ENCODE results near the gene CENATAC.

Gene CENATAC

DNA sequence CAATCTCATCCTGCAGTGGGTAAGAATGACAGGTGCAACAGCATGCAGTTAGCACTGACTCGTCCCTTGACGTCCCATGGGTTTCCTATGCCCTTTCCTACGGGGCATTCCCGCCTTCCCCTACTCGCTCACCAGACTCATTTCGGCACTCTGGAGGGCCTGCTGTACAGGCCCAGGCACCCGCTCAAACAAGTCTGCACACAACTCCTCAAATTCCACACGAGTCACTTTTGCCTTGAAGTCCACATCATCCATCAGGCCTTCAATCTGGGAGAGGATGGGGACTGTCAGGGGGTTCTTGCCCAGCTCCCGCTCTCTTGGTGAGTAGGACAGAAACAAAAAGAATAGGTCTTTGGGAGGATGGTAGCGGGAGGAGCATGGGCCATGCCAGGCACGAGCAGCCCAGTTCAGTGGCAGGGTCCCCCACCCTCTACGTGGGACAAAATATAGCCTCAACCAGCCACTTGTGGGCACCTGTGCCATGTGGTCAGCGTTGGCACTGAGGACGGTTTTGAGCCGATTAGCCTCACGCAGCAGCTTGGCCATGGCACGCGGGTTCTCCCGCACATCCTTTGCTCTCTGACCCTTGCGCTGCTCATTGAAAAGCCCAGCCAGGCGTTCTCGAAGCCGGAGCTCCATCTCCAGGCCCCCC, 54.4 kb downstream of the CENATAC start:
- Histone ChIP-seq H3K79me1 (replicated peaks; ENCODE audit: low read length, poor library complexity, severe bottlenecking) (peaks cover 46% of the 10 kb centered on the region), H3K36me3 (ENCODE audit: control insufficient read depth in 1 of 2, insufficient read depth in 2 of 2, low read depth in 1 of 2, low read length in 2 of 2) (peaks cover 72 to 83% of the 10 kb centered on the region in 2 experiments), H3K27ac (ENCODE audit: low read length, poor library complexity, severe bottlenecking) (no peak overlapping the region), H4K8ac (ENCODE audit: low read length) (no peak overlapping the region), H3K4ac (ENCODE audit: low read depth in 1 of 2, low read length in 2 of 2) (no peak overlapping the region), H2BK5ac (ENCODE audit: low read depth, low read length, poor library complexity, severe bottlenecking) (no peak overlapping the region), H3K23ac (ENCODE audit: low read length in 2 of 2) (no peak overlapping the region), H3K4me1 (ENCODE audit: control insufficient read depth, insufficient read depth, low read depth, low read length) (peaks cover 10% of the 10 kb centered on the region), H3K9ac (ENCODE audit: low read length) (no peak overlapping the region), H3K14ac (ENCODE audit: low read length in 2 of 2) (no peak overlapping the region), H3K27me3 (ENCODE audit: control insufficient read depth in 1 of 2, insufficient read depth in 1 of 2, low read length in 2 of 2) (no peaks in the 10 kb centered on the region), H2BK15ac (ENCODE audit: low read depth, poor library complexity, severe bottlenecking) (no peak overlapping the region), H2BK120ac (ENCODE audit: low read depth, low read length) (no peak overlapping the region), H3K4me2 (ENCODE audit: low read length, poor library complexity, severe bottlenecking) (no peak overlapping the region), H2AFZ (ENCODE audit: low read depth, low read length) (no peak overlapping the region), H2BK12ac (ENCODE audit: low read length in 2 of 2) (no peak overlapping the region), H4K91ac (ENCODE audit: low read length) (no peak overlapping the region), H2AK5ac (ENCODE audit: low read length, severe bottlenecking) (no peak overlapping the region), H3K9me3 (ENCODE audit: control insufficient read depth, low read length) (no peaks in the 10 kb centered on the region), H3K18ac (ENCODE audit: low read depth in 1 of 2, low read length in 2 of 2) (no peak overlapping the region), H3K4me3 (ENCODE audit: insufficient read depth in 1 of 2, low read depth in 1 of 2, low read length in 2 of 2) (no peak overlapping the region)
- DNase-seq: no peak
- WGBS: 97% methylated on average over 22 of the region's 23 CpGs

GRCh38 chr11:119054418-119054817, 56.5 kb downstream of the CENATAC start:
- Histone ChIP-seq H2AFZ (ENCODE audit: low read depth, low read length) (no peak overlapping the region), H4K8ac (ENCODE audit: low read length) (no peak overlapping the region), H3K4ac (ENCODE audit: low read depth in 1 of 2, low read length in 2 of 2) (no peak overlapping the region), H2BK120ac (ENCODE audit: low read depth, low read length) (no peak overlapping the region), H3K27me3 (ENCODE audit: control insufficient read depth in 1 of 2, insufficient read depth in 1 of 2, low read length in 2 of 2) (no peaks in the 10 kb centered on the region), H2BK5ac (ENCODE audit: low read depth, low read length, poor library complexity, severe bottlenecking) (no peak overlapping the region), H2AK5ac (ENCODE audit: low read length, severe bottlenecking) (no peak overlapping the region), H4K91ac (ENCODE audit: low read length) (no peak overlapping the region), H3K9me3 (ENCODE audit: control insufficient read depth, low read length) (no peaks in the 10 kb centered on the region), H3K18ac (ENCODE audit: low read depth in 1 of 2, low read length in 2 of 2) (no peak overlapping the region), H2BK12ac (ENCODE audit: low read length in 2 of 2) (no peak overlapping the region), H3K4me2 (ENCODE audit: low read length, poor library complexity, severe bottlenecking) (no peak overlapping the region), H3K4me1 (ENCODE audit: control insufficient read depth, insufficient read depth, low read depth, low read length) (peaks cover 15% of the 10 kb centered on the region), H3K36me3 (ENCODE audit: control insufficient read depth in 1 of 2, insufficient read depth in 2 of 2, low read depth in 1 of 2, low read length in 2 of 2) (peaks cover 51 to 62% of the 10 kb centered on the region in 2 experiments), H3K79me1 (replicated peaks; ENCODE audit: low read length, poor library complexity, severe bottlenecking) (peaks cover 47% of the 10 kb centered on the region), H3K4me3 (ENCODE audit: insufficient read depth in 1 of 2, low read depth in 1 of 2, low read length in 2 of 2) (no peak overlapping the region), H3K9ac (ENCODE audit: low read length) (no peak overlapping the region), H3K23ac (ENCODE audit: low read length in 2 of 2) (no peak overlapping the region), H3K27ac (ENCODE audit: low read length, poor library complexity, severe bottlenecking) (no peak overlapping the region), H3K14ac (ENCODE audit: low read length in 2 of 2) (no peak overlapping the region), H2BK15ac (ENCODE audit: low read depth, poor library complexity, severe bottlenecking) (no peak overlapping the region)
- no peak for DNase-seq
- 94% methylated on average over 10 of the region's 10 CpGs for WGBS

DNA sequence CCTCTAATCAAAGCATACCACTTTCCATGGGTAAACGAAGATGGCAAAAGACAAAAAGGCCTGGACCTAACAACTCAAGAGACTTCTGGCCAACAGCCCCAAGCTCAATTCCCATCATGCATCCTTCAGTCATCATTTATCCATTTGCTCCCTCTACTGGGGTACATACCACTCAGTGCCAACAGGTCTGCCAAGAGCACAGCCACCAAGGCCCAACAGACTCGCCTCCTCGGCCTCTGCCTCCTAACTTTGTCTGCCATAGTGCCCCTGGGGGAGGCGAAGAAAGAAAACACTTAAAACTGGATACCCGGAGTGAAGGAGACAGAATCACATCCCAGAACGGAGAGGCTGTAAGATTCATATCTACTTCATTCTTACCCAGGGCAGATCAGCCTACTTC, 58.0 kb downstream of the CENATAC start:
- WGBS: 56% methylated on average over 6 of the region's 6 CpGs
- H3K23ac ChIP-seq (ENCODE audit: low read length in 2 of 2): no peak overlapping the region

GRCh38 chr11:119056421-119056999, 58.6 kb downstream of the CENATAC start:
- Histone ChIP-seq H3K9ac (ENCODE audit: low read length) (peak overlapping the region; percentile 94), H3K4ac (ENCODE audit: low read depth in 1 of 2, low read length in 2 of 2) (peak overlapping the region; percentile 67 to 82), H3K27ac (ENCODE audit: low read length, poor library complexity, severe bottlenecking) (peak overlapping the region; percentile 51), H3K14ac (ENCODE audit: low read length in 2 of 2) (peak overlapping the region in 1 of 2 experiments; percentile 98), H2BK120ac (ENCODE audit: low read depth, low read length) (peak overlapping the region; percentile 8), H3K9me3 (ENCODE audit: control insufficient read depth, low read length) (no peaks in the 10 kb centered on the region), H2AK5ac (ENCODE audit: low read length, severe bottlenecking) (peak overlapping the region; percentile 21), H3K27me3 (ENCODE audit: control insufficient read depth in 1 of 2, insufficient read depth in 1 of 2, low read length in 2 of 2) (no peaks in the 10 kb centered on the region), H2BK15ac (ENCODE audit: low read depth, poor library complexity, severe bottlenecking) (no peak overlapping the region), H4K8ac (ENCODE audit: low read length) (peak overlapping the region; percentile 57), H3K18ac (ENCODE audit: low read depth in 1 of 2, low read length in 2 of 2) (peak overlapping the region; percentile 52 to 95), H3K4me3 (ENCODE audit: insufficient read depth in 1 of 2, low read depth in 1 of 2, low read length in 2 of 2) (peak overlapping the region; percentile 91 to 95), H3K79me1 (replicated peaks; ENCODE audit: low read length, poor library complexity, severe bottlenecking) (peaks cover 42% of the 10 kb centered on the region), H4K91ac (ENCODE audit: low read length) (peak overlapping the region; percentile 62), H2BK12ac (ENCODE audit: low read length in 2 of 2) (peak overlapping the region in 1 of 2 experiments; percentile 17), H2AFZ (ENCODE audit: low read depth, low read length) (peak overlapping the region; percentile 92), H3K36me3 (ENCODE audit: control insufficient read depth in 1 of 2, insufficient read depth in 2 of 2, low read depth in 1 of 2, low read length in 2 of 2) (peaks cover 38 to 43% of the 10 kb centered on the region in 2 experiments), H3K4me2 (ENCODE audit: low read length, poor library complexity, severe bottlenecking) (peak overlapping the region; percentile 76), H2BK5ac (ENCODE audit: low read depth, low read length, poor library complexity, severe bottlenecking) (peak overlapping the region; percentile 71), H3K4me1 (ENCODE audit: control insufficient read depth, insufficient read depth, low read depth, low read length) (peaks cover 15% of the 10 kb centered on the region), H3K23ac (ENCODE audit: low read length in 2 of 2) (peak overlapping the region in 1 of 2 experiments; percentile 94)
- WGBS: under 1% methylated on average over 32 of the region's 48 CpGs
- peak; percentile 19 for DNase-seq

More for the DNA sequence above, 58.0 kb downstream of the CENATAC start:
- H3K18ac ChIP-seq (ENCODE audit: low read depth in 1 of 2, low read length in 2 of 2): no peak overlapping the region
- peaks cover 15% of the 10 kb centered on the region for H3K4me1 ChIP-seq (ENCODE audit: control insufficient read depth, insufficient read depth, low read depth, low read length)
- H4K8ac ChIP-seq (ENCODE audit: low read length): peak overlapping the region; percentile 17
- peak overlapping the region; percentile 92 for H2AFZ ChIP-seq (ENCODE audit: low read depth, low read length)
- H3K27me3 ChIP-seq (ENCODE audit: control insufficient read depth in 1 of 2, insufficient read depth in 1 of 2, low read length in 2 of 2): no peaks in the 10 kb centered on the region
- peak overlapping the region; percentile 94 for H3K9ac ChIP-seq (ENCODE audit: low read length)
- peak overlapping the region; percentile 59 for H4K91ac ChIP-seq (ENCODE audit: low read length)
- H2BK12ac ChIP-seq (ENCODE audit: low read length in 2 of 2): no peak overlapping the region
- peaks cover 44% of the 10 kb centered on the region for H3K79me1 ChIP-seq (replicated peaks; ENCODE audit: low read length, poor library complexity, severe bottlenecking)
- peak overlapping the region; percentile 44 for H3K27ac ChIP-seq (ENCODE audit: low read length, poor library complexity, severe bottlenecking)
- peak overlapping the region; percentile 76 for H3K4me2 ChIP-seq (ENCODE audit: low read length, poor library complexity, severe bottlenecking)
- peak; percentile 53 for DNase-seq
- no peak overlapping the region for H2BK15ac ChIP-seq (ENCODE audit: low read depth, poor library complexity, severe bottlenecking)
- peak overlapping the region; percentile 91 to 95 for H3K4me3 ChIP-seq (ENCODE audit: insufficient read depth in 1 of 2, low read depth in 1 of 2, low read length in 2 of 2)
- no peak overlapping the region for H2AK5ac ChIP-seq (ENCODE audit: low read length, severe bottlenecking)
- peaks cover 44 to 47% of the 10 kb centered on the region in 2 experiments for H3K36me3 ChIP-seq (ENCODE audit: control insufficient read depth in 1 of 2, insufficient read depth in 2 of 2, low read depth in 1 of 2, low read length in 2 of 2)
- H3K9me3 ChIP-seq (ENCODE audit: control insufficient read depth, low read length): no peaks in the 10 kb centered on the region
- H3K14ac ChIP-seq (ENCODE audit: low read length in 2 of 2): no peak overlapping the region
- H2BK5ac ChIP-seq (ENCODE audit: low read depth, low read length, poor library complexity, severe bottlenecking): no peak overlapping the region
- H2BK120ac ChIP-seq (ENCODE audit: low read depth, low read length): no peak overlapping the region
- H3K4ac ChIP-seq (ENCODE audit: low read depth in 1 of 2, low read length in 2 of 2): peak overlapping the region in 1 of 2 experiments; percentile 2
